Fibroblast of lung (primary cell): ENCODE measurements around the gene TEX2. TPM values are rescaled to one million over a fixed set of nuclear protein-coding genes. Genes with fewer than 3 reads are reported as not detected.

Experiments used
- DNase-seq, 2 donors: peaks; one replicate each; pipeline versions ENCODE4 v3.0.0 to v3.0.0-alpha.2; 2010; ENCODE audit warnings: low read depth in 2 of 2
- H2AFZ ChIP-seq: 2 replicates; pipeline ENCODE4 v1.5.1; 2012; ENCODE audit warnings: low read length, control low read depth, inconsistent platforms
- H3K27ac ChIP-seq: 2 replicates; pipeline ENCODE4 v1.5.1; 2011; ENCODE audit warnings: low read length, control low read depth; ENCODE audit not compliant: insufficient read depth
- H3K27me3 ChIP-seq: 2 replicates; pipeline ENCODE4 v1.5.1; 2011; ENCODE audit warnings: mild to moderate bottlenecking, low read length; ENCODE audit not compliant: control insufficient read depth, insufficient read depth
- H3K36me3 ChIP-seq: 2 replicates; pipeline ENCODE4 v1.5.1; 2011; ENCODE audit warnings: low read length; ENCODE audit not compliant: control insufficient read depth, insufficient read depth
- H3K4me1 ChIP-seq: 2 replicates; pipeline ENCODE4 v1.5.1; 2011; ENCODE audit warnings: low read length; ENCODE audit not compliant: control insufficient read depth, insufficient read depth; ENCODE audit errors: extremely low read depth
- H3K4me2 ChIP-seq: 2 replicates; pipeline ENCODE4 v1.5.1; 2011; ENCODE audit warnings: low read length, control low read depth; ENCODE audit not compliant: insufficient read depth; ENCODE audit errors: extremely low read depth
- H3K4me3 ChIP-seq, 4 experiments: fragments of 200-600 bp in 1 of 4; sonication (generic) in 1 of 4; replicated peaks in 1 of 4; 2 replicates each; pipeline ENCODE4 v1.5.1; 2011 to 2016; ENCODE audit warnings: low read length in 4 of 4, low read depth in 3 of 4, mild to moderate bottlenecking in 3 of 4, control low read depth in 2 of 4, inconsistent platforms in 1 of 4, mixed read lengths in 1 of 4; ENCODE audit not compliant: insufficient read depth in 1 of 4; ENCODE audit errors: control extremely low read depth in 1 of 4
- H3K79me2 ChIP-seq: 2 replicates; pipeline ENCODE4 v1.5.1; 2012; ENCODE audit warnings: mild to moderate bottlenecking, low read length, inconsistent platforms; ENCODE audit not compliant: control insufficient read depth, insufficient read depth
- H3K9ac ChIP-seq: 2 replicates; pipeline ENCODE4 v1.5.1; 2011; ENCODE audit warnings: mild to moderate bottlenecking, low read length, control low read depth; ENCODE audit not compliant: insufficient read depth
- H3K9me3 ChIP-seq: 2 replicates; pipeline ENCODE4 v1.5.1; 2012; ENCODE audit warnings: low read depth, low read length; ENCODE audit not compliant: control insufficient read depth, insufficient read depth
- H4K20me1 ChIP-seq: 2 replicates; pipeline ENCODE4 v1.5.1; 2011; ENCODE audit warnings: low read length; ENCODE audit not compliant: control insufficient read depth, insufficient read depth; ENCODE audit errors: extremely low read depth
- EZH2 ChIP-seq: IDR thresholded peaks from 2 replicates; pipeline ENCODE4 v1.5.1; 2012; ENCODE audit warnings: low read length, control low read depth, mild to moderate bottlenecking; ENCODE audit errors: missing control alignments
- polyA plus RNA-seq, 2 donors: library from polyadenylated mRNA; depleted of rRNA in 1 of 2; stranded (reverse) in 1 of 2; unstranded in 1 of 2; fragments of >200 nt; gene quantifications; 2 replicates each; pipeline ENCODE4 v1.2.1, GENCODE V29; 2011 to 2012; ENCODE audit warnings: missing spikeins in 1 of 2
- total RNA-seq: library from RNA; depleted of rRNA; stranded (reverse); fragments of >200 nt; gene quantifications from 2 replicates; pipeline ENCODE4 v1.2.1, GENCODE V29; 2014
- TF ChIP-seq, protein P1 (sequence below), 2 donors: IDR thresholded peaks in 1 of 2; conservative IDR thresholded peaks in 1 of 2; 1 replicate in 1 of 2; 2 replicates in 1 of 2; pipeline ENCODE4 v1.5.1; 2011 to 2012; ENCODE audit warnings: low read length in 2 of 2, control low read depth in 1 of 2, inconsistent platforms in 1 of 2, low read depth in 1 of 2, mild to moderate bottlenecking in 1 of 2

TEX2 gene
- total and polyA plus RNA-seq, 2 donors (not counting 1 experiment from before 2014, with no cell fraction given), result 18.6 to 33.4 TPM

DNA sequence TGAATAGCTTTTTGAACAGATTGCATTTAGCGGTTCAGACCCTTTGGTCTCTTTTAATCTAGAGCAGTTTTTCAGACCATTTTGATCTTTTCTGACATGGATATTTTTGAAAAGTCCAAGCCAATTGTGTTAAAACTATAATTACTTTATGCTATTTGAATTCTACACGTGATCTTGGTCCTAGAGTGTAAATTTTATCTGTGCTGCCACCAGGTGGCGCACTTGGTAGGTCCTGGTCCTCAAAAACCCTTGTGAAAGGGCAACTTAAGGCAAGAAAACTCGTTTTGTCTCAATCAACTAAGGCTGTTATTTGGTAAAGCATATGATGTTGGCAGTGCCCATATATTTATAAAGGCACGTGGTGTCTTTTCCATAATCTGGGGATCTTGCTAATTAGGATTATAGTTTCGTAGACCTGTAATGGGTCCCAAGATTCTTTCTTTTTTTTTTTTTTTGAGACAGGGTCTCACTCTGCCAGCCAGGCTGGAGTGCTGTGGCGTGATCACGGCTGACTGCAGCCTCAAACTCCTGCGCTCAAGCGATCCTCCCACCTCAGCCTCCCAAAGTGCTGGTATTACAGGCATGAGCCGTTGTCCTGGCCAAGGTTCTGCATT lies 43.9 kb upstream of the TEX2 start:
- Histone ChIP-seq H3K4me3 (no peak overlapping the region), H3K27ac (no peak overlapping the region), H4K20me1 (no peaks in the 10 kb centered on the region), H3K79me2 (no peaks in the 10 kb centered on the region), H2AFZ (no peak overlapping the region), H3K9ac (no peak overlapping the region), H3K9me3 (no peaks in the 10 kb centered on the region), H3K27me3 (peaks cover 2% of the 10 kb centered on the region), H3K4me1 (no peaks in the 10 kb centered on the region), H3K4me2 (no peak overlapping the region), H3K36me3 (no peaks in the 10 kb centered on the region)
- TF ChIP-seq EZH2, result no peak
- TF ChIP-seq, protein P1, sequence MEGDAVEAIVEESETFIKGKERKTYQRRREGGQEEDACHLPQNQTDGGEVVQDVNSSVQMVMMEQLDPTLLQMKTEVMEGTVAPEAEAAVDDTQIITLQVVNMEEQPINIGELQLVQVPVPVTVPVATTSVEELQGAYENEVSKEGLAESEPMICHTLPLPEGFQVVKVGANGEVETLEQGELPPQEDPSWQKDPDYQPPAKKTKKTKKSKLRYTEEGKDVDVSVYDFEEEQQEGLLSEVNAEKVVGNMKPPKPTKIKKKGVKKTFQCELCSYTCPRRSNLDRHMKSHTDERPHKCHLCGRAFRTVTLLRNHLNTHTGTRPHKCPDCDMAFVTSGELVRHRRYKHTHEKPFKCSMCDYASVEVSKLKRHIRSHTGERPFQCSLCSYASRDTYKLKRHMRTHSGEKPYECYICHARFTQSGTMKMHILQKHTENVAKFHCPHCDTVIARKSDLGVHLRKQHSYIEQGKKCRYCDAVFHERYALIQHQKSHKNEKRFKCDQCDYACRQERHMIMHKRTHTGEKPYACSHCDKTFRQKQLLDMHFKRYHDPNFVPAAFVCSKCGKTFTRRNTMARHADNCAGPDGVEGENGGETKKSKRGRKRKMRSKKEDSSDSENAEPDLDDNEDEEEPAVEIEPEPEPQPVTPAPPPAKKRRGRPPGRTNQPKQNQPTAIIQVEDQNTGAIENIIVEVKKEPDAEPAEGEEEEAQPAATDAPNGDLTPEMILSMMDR (conservative IDR thresholded peaks at IDR 0.05 in 1 of 2, IDR thresholded peaks at IDR 0.05 in 1 of 2; ENCODE audit: low read depth in 1 of 2, low read length in 2 of 2), result peak; percentile 79 to 80
- peak; percentile 53 to 83 for DNase-seq

DNA sequence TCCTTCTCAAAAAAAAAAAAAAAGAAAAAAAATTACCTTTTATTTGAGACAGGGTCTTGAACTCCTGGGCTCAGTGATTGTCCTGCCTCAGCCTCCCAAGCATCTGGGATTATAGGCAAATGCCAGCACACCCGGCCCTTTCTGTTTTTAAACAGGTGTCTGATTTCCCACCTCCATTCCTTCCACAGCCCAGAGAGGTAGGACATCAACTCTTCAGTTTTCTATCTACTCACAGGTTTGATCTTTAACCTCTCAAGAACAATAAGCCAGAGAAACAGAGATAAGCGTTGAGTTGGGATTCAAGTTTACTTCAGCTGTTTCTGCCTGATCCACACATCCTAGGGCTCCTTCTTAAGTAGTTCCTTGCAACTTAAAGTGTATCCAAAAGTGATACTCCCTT lies 41.5 kb upstream of the TEX2 start:
- Histone ChIP-seq H3K9me3 (no peaks in the 10 kb centered on the region), H3K9ac (no peak overlapping the region), H3K4me2 (no peak overlapping the region), H3K4me1 (no peaks in the 10 kb centered on the region), H3K27ac (no peak overlapping the region), H3K4me3 (no peak overlapping the region), H3K79me2 (no peaks in the 10 kb centered on the region), H3K36me3 (no peaks in the 10 kb centered on the region), H4K20me1 (no peaks in the 10 kb centered on the region), H2AFZ (no peak overlapping the region), H3K27me3 (peaks cover 6% of the 10 kb centered on the region)
- DNase-seq, result no peak
- TF ChIP-seq EZH2, result no peak
- TF ChIP-seq, protein P1 (conservative IDR thresholded peaks at IDR 0.05 in 1 of 2, IDR thresholded peaks at IDR 0.05 in 1 of 2; ENCODE audit: low read depth in 1 of 2, low read length in 2 of 2), result no peak

DNA sequence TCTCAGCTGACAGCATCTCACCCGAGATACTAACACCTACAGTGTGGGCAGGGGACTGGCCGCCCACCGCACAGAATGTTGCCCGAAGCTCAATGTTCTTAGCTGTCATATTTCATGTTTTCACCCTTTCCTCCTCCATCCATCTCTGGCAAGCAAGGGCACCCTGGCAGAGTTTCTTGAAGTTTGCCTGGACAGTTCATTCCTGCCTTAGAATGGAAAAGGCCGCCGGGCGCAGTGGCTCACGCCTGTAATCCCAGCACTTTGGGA lies 37.6 kb upstream of the TEX2 start:
- no peak overlapping the region for H3K9ac ChIP-seq
- peaks cover 6% of the 10 kb centered on the region for H3K27me3 ChIP-seq
- H3K27ac ChIP-seq, result no peak overlapping the region
- no peak overlapping the region for H3K4me2 ChIP-seq
- TF ChIP-seq, protein P1 (conservative IDR thresholded peaks at IDR 0.05 in 1 of 2, IDR thresholded peaks at IDR 0.05 in 1 of 2; ENCODE audit: low read depth in 1 of 2, low read length in 2 of 2), result no peak
- H3K9me3 ChIP-seq, result no peaks in the 10 kb centered on the region
- H4K20me1 ChIP-seq, result no peaks in the 10 kb centered on the region
- DNase-seq, result no peak
- H2AFZ ChIP-seq, result no peak overlapping the region
- no peak overlapping the region for H3K4me3 ChIP-seq
- H3K4me1 ChIP-seq, result no peaks in the 10 kb centered on the region
- H3K36me3 ChIP-seq, result no peaks in the 10 kb centered on the region
- H3K79me2 ChIP-seq, result no peaks in the 10 kb centered on the region
